ENCODE results near the gene SLC12A4. TPM values are rescaled to one million over a fixed set of nuclear protein-coding genes. Genes with fewer than 3 reads are reported as not detected.

The SLC12A4 gene
- total RNA-seq, 4 donors from 2014 or later, result 18.1 to 46.4 (median 25.4) TPM

DNA sequence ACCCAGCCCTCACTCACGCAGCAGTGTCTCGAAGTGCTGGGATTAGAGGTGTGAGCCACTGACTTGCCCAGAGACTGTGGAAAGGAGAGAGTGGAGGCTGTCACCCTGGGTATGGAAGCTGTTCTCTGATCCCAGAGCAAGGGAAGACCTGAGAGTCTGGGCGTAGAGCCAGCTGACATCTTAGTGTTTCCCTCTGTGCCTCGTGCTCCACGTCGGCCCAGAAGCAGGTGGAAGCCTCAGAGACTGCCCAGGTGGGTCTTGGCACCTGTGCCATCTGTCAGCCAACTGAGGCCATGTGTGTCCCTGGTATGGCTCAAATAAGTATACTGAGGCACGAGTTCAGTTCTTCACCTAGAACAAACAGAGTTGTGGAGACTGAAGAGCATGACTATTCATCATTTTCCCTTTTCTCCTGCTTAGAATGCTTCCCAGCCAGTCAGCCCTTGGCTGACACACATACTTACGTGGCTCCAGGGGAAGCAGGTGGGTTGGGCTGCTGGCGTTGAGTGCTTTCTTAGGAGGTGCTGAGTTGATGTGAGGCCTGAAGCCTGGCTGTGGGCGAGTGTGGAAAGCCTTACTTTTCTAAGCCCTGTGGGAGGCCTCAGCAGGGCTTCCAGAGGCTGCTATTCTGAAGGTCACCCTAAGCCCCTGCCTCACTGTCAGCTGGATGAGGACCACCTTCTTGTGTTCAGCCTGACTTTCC is 44.9 kb downstream of the SLC12A4 start:
- Histone ChIP-seq H3K4me3 (no peak overlapping the region), H3K4me1 (no peaks in the 10 kb centered on the region), H3K27ac (no peak overlapping the region), H3K9me3 (no peaks in the 10 kb centered on the region), H3K36me3 (peaks cover 0 to 8% (median 4%) of the 10 kb centered on the region in 4 donors), H3K27me3 (no peaks in the 10 kb centered on the region)
- 74 to 95% methylated on average over 3 to 9 of the region's 10 CpGs for WGBS, 2 donors (ENCODE audit: low coverage in 1 of 2)
- no peak for DNase-seq
- TF ChIP-seq EP300 (IDR thresholded peaks at IDR 0.05; ENCODE audit: low read depth) (no peak), POLR2AphosphoS5 (IDR thresholded peaks at IDR 0.05) (no peak), CTCF (IDR thresholded peaks at IDR 0.05) (no peak), POLR2A (IDR thresholded peaks at IDR 0.05) (no peak)
- intact Hi-C loops (cut with DNase I; ENCODE audit: low total_unique reads) (loop anchor here (10.0 kb wide), 1 partner anchor 109 kb away; no protein-coding TSS in a partner anchor), in situ Hi-C loops (cut with MboI; ENCODE audit: low pct_ligation_motif_present in 1 of 4, low pct_unique_long_range_greater_than_20kb in 1 of 4, low sequenced_read_pairs in 3 of 4) (loop anchor here in 2 of 4 donors (10.0 kb wide), 1 partner anchor 109 kb away; no protein-coding TSS in a partner anchor)

GRCh38 chr16:67922740-67923139 is 45.7 kb downstream of the SLC12A4 start:
- Histone ChIP-seq H3K27ac (no peak overlapping the region), H3K9me3 (no peaks in the 10 kb centered on the region), H3K36me3 (peaks cover 0 to 5% (median 2%) of the 10 kb centered on the region in 4 donors), H3K4me3 (no peak overlapping the region), H3K27me3 (no peaks in the 10 kb centered on the region), H3K4me1 (peaks cover 0 to 5% (median 4%) of the 10 kb centered on the region in 4 donors)
- DNase-seq, result no peak
- WGBS, 2 donors (ENCODE audit: low coverage in 1 of 2), result 86% methylated on average over 8 of the region's 8 CpGs; no CpG with 5 or more reads in 1 of the 2 donors
- in situ Hi-C loops (cut with MboI; ENCODE audit: low pct_ligation_motif_present in 1 of 4, low pct_unique_long_range_greater_than_20kb in 1 of 4, low sequenced_read_pairs in 3 of 4), result loop anchor here in 2 of 4 donors (10.0 kb wide), 1 partner anchor 108 kb away; no protein-coding TSS in a partner anchor
- TF ChIP-seq EP300 (IDR thresholded peaks at IDR 0.05; ENCODE audit: low read depth), result no peak
- TF ChIP-seq POLR2A (IDR thresholded peaks at IDR 0.05), result no peak
- TF ChIP-seq POLR2AphosphoS5 (IDR thresholded peaks at IDR 0.05), result no peak
- TF ChIP-seq CTCF (IDR thresholded peaks at IDR 0.05), result no peak
- intact Hi-C loops (cut with DNase I; ENCODE audit: low total_unique reads), result loop anchor here (10.0 kb wide), 1 partner anchor 108 kb away; no protein-coding TSS in a partner anchor

- no peak for DNase-seq
- no peak overlapping the region for H3K27ac ChIP-seq
- in situ Hi-C loops (cut with MboI; ENCODE audit: low pct_ligation_motif_present in 1 of 4, low pct_unique_long_range_greater_than_20kb in 1 of 4, low sequenced_read_pairs in 3 of 4), result loop anchor here in 2 of 4 donors (10.0 kb wide), 1 partner anchor 107 kb away; no protein-coding TSS in a partner anchor
Measured at GRCh38 chr16:67922221-67922620, 46.2 kb downstream of the SLC12A4 start.

More at GRCh38 chr16:67922221-67922620, 46.2 kb downstream of the SLC12A4 start:
- TF ChIP-seq POLR2A (IDR thresholded peaks at IDR 0.05), result no peak
- TF ChIP-seq CTCF (IDR thresholded peaks at IDR 0.05), result no peak
- TF ChIP-seq POLR2AphosphoS5 (IDR thresholded peaks at IDR 0.05), result no peak
- TF ChIP-seq EP300 (IDR thresholded peaks at IDR 0.05; ENCODE audit: low read depth), result no peak
- H3K36me3 ChIP-seq, result no peaks in the 10 kb centered on the region
- no peaks in the 10 kb centered on the region for H3K27me3 ChIP-seq
- no peaks in the 10 kb centered on the region for H3K9me3 ChIP-seq
- 83 to 85% methylated on average over 3 to 5 of the region's 5 CpGs for WGBS, 2 donors (ENCODE audit: low coverage in 1 of 2)
- intact Hi-C loops (cut with DNase I; ENCODE audit: low total_unique reads), result loop anchor here (10.0 kb wide), 1 partner anchor 107 kb away; no protein-coding TSS in a partner anchor
- no peak overlapping the region for H3K4me3 ChIP-seq
- H3K4me1 ChIP-seq, result peaks cover 0 to 11% (median 7%) of the 10 kb centered on the region in 4 donors

Measured in transverse colon (tissue), 4 donors.